Hepatocyte (in vitro differentiated cells): ENCODE measurements around the gene CREB5. TPM values are rescaled to one million over a fixed set of nuclear protein-coding genes. Genes with fewer than 3 reads are reported as not detected.

Experiments used
- DNase-seq: peaks from one replicate; pipeline ENCODE4 v3.0.0-alpha.2; 2016; ENCODE audit warnings: low spot score
- H2AFZ ChIP-seq: fragments of 200-600 bp; sonication (generic); 2 replicates; pipeline ENCODE4 v1.6.0; 2016; ENCODE audit warnings: antibody characterized with exemption, mild to moderate bottlenecking
- H3K27ac ChIP-seq: fragments of 200-600 bp; sonication (generic); 2 replicates; pipeline ENCODE4 v1.5.1; 2016; ENCODE audit warnings: mild to moderate bottlenecking
- H3K27me3 ChIP-seq: fragments of 200-600 bp; sonication (generic); 2 replicates; pipeline ENCODE4 v1.6.1; 2016
- H3K36me3 ChIP-seq: fragments of 200-600 bp; sonication (generic); replicated peaks from 2 replicates; pipeline ENCODE4 v1.5.1; 2016; ENCODE audit warnings: low read depth; ENCODE audit not compliant: insufficient read depth
- H3K4me1 ChIP-seq: fragments of 200-600 bp; sonication (generic); 2 replicates; pipeline ENCODE4 v1.5.1; 2016; ENCODE audit warnings: mild to moderate bottlenecking, moderate library complexity; ENCODE audit not compliant: insufficient read depth
- H3K4me2 ChIP-seq: fragments of 200-600 bp; sonication (generic); 2 replicates; pipeline ENCODE4 v1.6.0; 2016
- H3K4me3 ChIP-seq: fragments of 200-600 bp; sonication (generic); 2 replicates; pipeline ENCODE4 v1.5.1; 2016; ENCODE audit warnings: mild to moderate bottlenecking
- H3K79me2 ChIP-seq: fragments of 200-600 bp; sonication (generic); 2 replicates; pipeline ENCODE4 v1.6.0; 2017; ENCODE audit warnings: mild to moderate bottlenecking
- H3K9me2 ChIP-seq: fragments of 200-600 bp; sonication (generic); replicated peaks from 2 replicates; pipeline ENCODE4 v1.6.0; 2017; ENCODE audit warnings: mild to moderate bottlenecking; ENCODE audit not compliant: insufficient read depth
- H3K9me3 ChIP-seq: fragments of 200-600 bp; sonication (generic); 2 replicates; pipeline ENCODE4 v1.5.1; 2016; ENCODE audit warnings: low read depth, mild to moderate bottlenecking
- H4K20me1 ChIP-seq: fragments of 200-600 bp; sonication (generic); 2 replicates; pipeline ENCODE4 v1.6.0; 2016; ENCODE audit warnings: mild to moderate bottlenecking; ENCODE audit not compliant: insufficient read depth, poor library complexity, severe bottlenecking
- EZH2 ChIP-seq: fragments of 200-600 bp; sonication (generic); IDR thresholded peaks from 2 replicates; pipeline ENCODE4 v1.6.1; 2016; ENCODE audit warnings: antibody characterized with exemption, mild to moderate bottlenecking, borderline replicate concordance
- EZH2phosphoT487 ChIP-seq: fragments of 200-600 bp; sonication (generic); IDR thresholded peaks from one replicate; pipeline ENCODE4 v1.6.1; 2018; ENCODE audit warnings: antibody characterized with exemption, mild to moderate bottlenecking, low read depth, moderate library complexity; ENCODE audit not compliant: unreplicated experiment, severe bottlenecking
- WGBS: methylation state at CpG from one replicate; pipeline ENCODE4 v1.1.6; 2016; ENCODE audit warnings: low lambda C conversion rate; ENCODE audit errors: missing lambda C conversion rate; 5-methylcytosine and 5-hydroxymethylcytosine counted together
- polyA plus RNA-seq: library from polyadenylated mRNA; unstranded; fragments of >200 nt; fragmentation: Nextera tagmentation; extraction: Ambion mirVana; gene quantifications from 2 replicates; pipeline ENCODE4 v1.2.1, GENCODE V29; 2016
- total RNA-seq: library from RNA; depleted of rRNA; stranded (reverse); fragments of >200 nt; gene quantifications from 2 replicates; pipeline ENCODE4 v1.2.3, GENCODE V29; 2014
- TF ChIP-seq, protein P1 (sequence below): fragments of 200-600 bp; sonication (generic); IDR thresholded peaks from 2 replicates; pipeline ENCODE4 v1.5.1; 2016; ENCODE audit warnings: antibody characterized with exemption, mild to moderate bottlenecking; ENCODE audit not compliant: poor library complexity

Gene CREB5
- total and polyA plus RNA-seq, 2 experiments from 2014 or later = 14.0 to 27.9 TPM

- Histone ChIP-seq H3K4me1 (peaks cover 32% of the 10 kb centered on the region), H3K27me3 (no peaks in the 10 kb centered on the region), H4K20me1 (no peaks in the 10 kb centered on the region), H3K4me3 (no peak overlapping the region), H3K9me3 (no peaks in the 10 kb centered on the region), H3K9me2 (no peaks in the 10 kb centered on the region), H2AFZ (no peak overlapping the region), H3K27ac (no peak overlapping the region), H3K4me2 (no peak overlapping the region), H3K36me3 (no peaks in the 10 kb centered on the region), H3K79me2 (no peaks in the 10 kb centered on the region)
- TF ChIP-seq, protein P1, sequence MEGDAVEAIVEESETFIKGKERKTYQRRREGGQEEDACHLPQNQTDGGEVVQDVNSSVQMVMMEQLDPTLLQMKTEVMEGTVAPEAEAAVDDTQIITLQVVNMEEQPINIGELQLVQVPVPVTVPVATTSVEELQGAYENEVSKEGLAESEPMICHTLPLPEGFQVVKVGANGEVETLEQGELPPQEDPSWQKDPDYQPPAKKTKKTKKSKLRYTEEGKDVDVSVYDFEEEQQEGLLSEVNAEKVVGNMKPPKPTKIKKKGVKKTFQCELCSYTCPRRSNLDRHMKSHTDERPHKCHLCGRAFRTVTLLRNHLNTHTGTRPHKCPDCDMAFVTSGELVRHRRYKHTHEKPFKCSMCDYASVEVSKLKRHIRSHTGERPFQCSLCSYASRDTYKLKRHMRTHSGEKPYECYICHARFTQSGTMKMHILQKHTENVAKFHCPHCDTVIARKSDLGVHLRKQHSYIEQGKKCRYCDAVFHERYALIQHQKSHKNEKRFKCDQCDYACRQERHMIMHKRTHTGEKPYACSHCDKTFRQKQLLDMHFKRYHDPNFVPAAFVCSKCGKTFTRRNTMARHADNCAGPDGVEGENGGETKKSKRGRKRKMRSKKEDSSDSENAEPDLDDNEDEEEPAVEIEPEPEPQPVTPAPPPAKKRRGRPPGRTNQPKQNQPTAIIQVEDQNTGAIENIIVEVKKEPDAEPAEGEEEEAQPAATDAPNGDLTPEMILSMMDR = no peak
- TF ChIP-seq EZH2phosphoT487 (no peak), EZH2 (no peak)
- DNase-seq = no peak
- 86% methylated on average over 4 of the region's 4 CpGs for WGBS
Measured at GRCh38 chr7:28584235-28584634, 171.9 kb downstream of the CREB5 start.

DNA sequence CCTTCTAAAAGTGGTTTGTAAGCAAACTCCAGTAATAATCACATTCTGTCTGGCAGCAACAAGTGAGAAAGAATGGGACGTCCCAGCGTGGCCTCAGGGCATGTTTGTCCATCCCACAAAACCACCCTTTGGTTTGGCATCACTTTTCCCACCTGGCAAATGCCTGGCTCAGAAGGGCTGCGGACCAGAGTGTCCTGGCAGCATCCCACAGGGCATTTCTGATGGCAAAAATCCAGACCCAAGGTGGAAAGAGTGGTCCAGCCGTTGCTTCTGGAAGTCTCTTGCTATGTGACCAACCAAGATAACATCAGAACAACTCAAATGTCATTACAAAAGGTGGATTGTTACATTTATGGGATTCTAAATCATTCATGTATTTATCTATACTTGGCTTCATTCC lies 174.4 kb downstream of the CREB5 start:
- Histone ChIP-seq H3K27me3 (no peaks in the 10 kb centered on the region), H3K4me2 (no peak overlapping the region), H3K9me2 (no peaks in the 10 kb centered on the region), H4K20me1 (no peaks in the 10 kb centered on the region), H3K27ac (peak overlapping the region; percentile 48), H3K4me1 (peaks cover 32% of the 10 kb centered on the region), H3K4me3 (no peak overlapping the region), H2AFZ (no peak overlapping the region), H3K79me2 (no peaks in the 10 kb centered on the region), H3K36me3 (no peaks in the 10 kb centered on the region), H3K9me3 (no peaks in the 10 kb centered on the region)
- no peak for DNase-seq
- 57% methylated on average over 4 of the region's 4 CpGs for WGBS
- TF ChIP-seq EZH2phosphoT487 (no peak), EZH2 (no peak)
- TF ChIP-seq, protein P1 = no peak

GRCh38 chr7:28587211-28587610 lies 174.9 kb downstream of the CREB5 start:
- no peak overlapping the region for H2AFZ ChIP-seq
- H3K36me3 ChIP-seq = no peaks in the 10 kb centered on the region
- no peaks in the 10 kb centered on the region for H3K27me3 ChIP-seq
- H3K4me2 ChIP-seq = no peak overlapping the region
- peak; percentile 19 for DNase-seq
- no peak for TF ChIP-seq EZH2
- TF ChIP-seq, protein P1 = no peak
- TF ChIP-seq EZH2phosphoT487 = no peak
- no peaks in the 10 kb centered on the region for H3K79me2 ChIP-seq
- peaks cover 32% of the 10 kb centered on the region for H3K4me1 ChIP-seq
- WGBS = 43% methylated on average over 3 of the region's 3 CpGs
- H3K4me3 ChIP-seq = no peak overlapping the region
- no peaks in the 10 kb centered on the region for H3K9me3 ChIP-seq
- H3K27ac ChIP-seq = peak overlapping the region; percentile 48
- no peaks in the 10 kb centered on the region for H3K9me2 ChIP-seq
- H4K20me1 ChIP-seq = no peaks in the 10 kb centered on the region

- H3K79me2 ChIP-seq = no peaks in the 10 kb centered on the region
- H3K4me1 ChIP-seq = peaks cover 32% of the 10 kb centered on the region
- H3K9me3 ChIP-seq = no peaks in the 10 kb centered on the region
- no peak overlapping the region for H3K27ac ChIP-seq
- no peaks in the 10 kb centered on the region for H3K9me2 ChIP-seq
- no peaks in the 10 kb centered on the region for H3K36me3 ChIP-seq
- no peak for TF ChIP-seq EZH2phosphoT487
- TF ChIP-seq, protein P1 = no peak
- TF ChIP-seq EZH2 = no peak
- no peak overlapping the region for H2AFZ ChIP-seq
- no peaks in the 10 kb centered on the region for H3K27me3 ChIP-seq
- WGBS = 86% methylated on average over 5 of the region's 5 CpGs
- no peaks in the 10 kb centered on the region for H4K20me1 ChIP-seq
- no peak overlapping the region for H3K4me3 ChIP-seq
- no peak for DNase-seq
- H3K4me2 ChIP-seq = no peak overlapping the region
Measured at GRCh38 chr7:28588602-28589001, 176.3 kb downstream of the CREB5 start.
